Uterus (tissue), 2 donors: ENCODE results near the gene CDH13.

ENCODE experiments used
- POLR2A ChIP-seq, 2 donors: fragments of 450-650 bp; IDR thresholded peaks; one replicate each; pipeline ENCODE4 v1.6.1; 2016; ENCODE audit warnings: antibody characterized with exemption in 2 of 2, mild to moderate bottlenecking in 1 of 2, moderate library complexity in 1 of 2
- TF ChIP-seq, protein P1 (sequence below), 4 experiments: fragments of 200-600 bp in 2 of 4; fragments of 450-650 bp in 2 of 4; sonication (generic) in 2 of 4; IDR thresholded peaks; one replicate each; pipeline ENCODE4 v1.5.1; 2016 to 2019; ENCODE audit warnings: antibody characterized with exemption in 4 of 4, mild to moderate bottlenecking in 2 of 4, moderate library complexity in 1 of 4

DNA sequence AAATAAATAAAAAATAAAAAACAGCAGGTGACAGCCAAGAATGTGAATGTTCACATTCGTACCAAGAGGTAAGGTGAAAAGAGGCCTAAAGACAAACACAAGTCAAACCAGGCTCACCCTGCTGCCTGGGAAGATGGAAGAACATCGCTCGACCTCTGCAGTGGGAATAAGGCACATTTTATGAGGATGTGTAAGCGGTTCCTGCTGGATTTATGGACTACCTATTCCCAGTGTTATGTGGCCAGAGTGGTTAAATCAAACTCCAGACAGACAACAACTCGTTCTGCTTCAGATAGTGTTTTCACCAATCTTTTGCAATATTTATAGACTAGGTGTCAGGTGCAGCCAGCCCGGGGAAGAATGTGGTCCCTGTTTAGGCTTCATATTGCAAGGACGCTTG, 966.0 kb downstream of the CDH13 start:
- TF ChIP-seq, protein P1, sequence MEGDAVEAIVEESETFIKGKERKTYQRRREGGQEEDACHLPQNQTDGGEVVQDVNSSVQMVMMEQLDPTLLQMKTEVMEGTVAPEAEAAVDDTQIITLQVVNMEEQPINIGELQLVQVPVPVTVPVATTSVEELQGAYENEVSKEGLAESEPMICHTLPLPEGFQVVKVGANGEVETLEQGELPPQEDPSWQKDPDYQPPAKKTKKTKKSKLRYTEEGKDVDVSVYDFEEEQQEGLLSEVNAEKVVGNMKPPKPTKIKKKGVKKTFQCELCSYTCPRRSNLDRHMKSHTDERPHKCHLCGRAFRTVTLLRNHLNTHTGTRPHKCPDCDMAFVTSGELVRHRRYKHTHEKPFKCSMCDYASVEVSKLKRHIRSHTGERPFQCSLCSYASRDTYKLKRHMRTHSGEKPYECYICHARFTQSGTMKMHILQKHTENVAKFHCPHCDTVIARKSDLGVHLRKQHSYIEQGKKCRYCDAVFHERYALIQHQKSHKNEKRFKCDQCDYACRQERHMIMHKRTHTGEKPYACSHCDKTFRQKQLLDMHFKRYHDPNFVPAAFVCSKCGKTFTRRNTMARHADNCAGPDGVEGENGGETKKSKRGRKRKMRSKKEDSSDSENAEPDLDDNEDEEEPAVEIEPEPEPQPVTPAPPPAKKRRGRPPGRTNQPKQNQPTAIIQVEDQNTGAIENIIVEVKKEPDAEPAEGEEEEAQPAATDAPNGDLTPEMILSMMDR (IDR thresholded peaks at IDR 0.05) = no peak
- TF ChIP-seq POLR2A (IDR thresholded peaks at IDR 0.05) = no peak
